GM19193 (cell line): ENCODE results near the gene IFITM1.

Experiments used
- POLR2A ChIP-seq: IDR thresholded peaks from 4 replicates; pipeline ENCODE4 v1.6.1; 2011; ENCODE audit not compliant: insufficient read depth, insufficient read length; ENCODE audit errors: extremely low read depth

IFITM1 gene

GRCh38 chr11:312092-312816 is 1.6 kb upstream of the IFITM1 start:
- peak; percentile 44 for TF ChIP-seq POLR2A

GRCh38 chr11:313304-313786 is 495 bp upstream of the IFITM1 start:
- TF ChIP-seq POLR2A = peak; percentile 29

GRCh38 chr11:315051-315481 is 1.2 kb downstream of the IFITM1 start:
- peak; percentile 16 for TF ChIP-seq POLR2A

GRCh38 chr11:315516-315994 is 1.7 kb downstream of the IFITM1 start:
- TF ChIP-seq POLR2A = peak; percentile 27

- peak; percentile 3 for TF ChIP-seq POLR2A
These were observed 2.3 kb downstream of the IFITM1 start for GRCh38 chr11:316031-316701.

GRCh38 chr11:316891-317301 is 3.1 kb downstream of the IFITM1 start:
- no peak for TF ChIP-seq POLR2A

- peak; percentile 43 for TF ChIP-seq POLR2A
These were observed 4.0 kb downstream of the IFITM1 start for GRCh38 chr11:317668-318404.

GRCh38 chr11:324156-324555 is 10.3 kb downstream of the IFITM1 start:
- TF ChIP-seq POLR2A = no peak

- no peak for TF ChIP-seq POLR2A
These were observed 12.2 kb downstream of the IFITM1 start for GRCh38 chr11:325796-326591.

- no peak for TF ChIP-seq POLR2A
These were observed 12.7 kb downstream of the IFITM1 start for GRCh38 chr11:326592-326841.

GRCh38 chr11:326842-327580 is 13.2 kb downstream of the IFITM1 start:
- TF ChIP-seq POLR2A = peak; percentile 53

- no peak for TF ChIP-seq POLR2A
These were observed 13.7 kb downstream of the IFITM1 start for GRCh38 chr11:327581-327923.

- no peak for TF ChIP-seq POLR2A
These were observed 14.2 kb downstream of the IFITM1 start for GRCh38 chr11:328012-328411.

- TF ChIP-seq POLR2A = no peak
These were observed 16.0 kb downstream of the IFITM1 start for GRCh38 chr11:329886-330253.
